K562 (cell line): ENCODE results near the gene CEL. TPM values are rescaled to one million over a fixed set of nuclear protein-coding genes. Genes with fewer than 3 reads are reported as not detected.

Experiments used
- ATAC-seq: fragments of 200-7000 bp; cut with Tn5 transposase; 3 replicates; pipeline ENCODE4 v1.9.1; 2020; ENCODE audit warnings: moderate library complexity
- BruUV-seq: library from RNA; stranded (reverse); fragments of 400-500 nt; replicated peaks from 2 replicates; lab custom pipeline; 2021; lab: Mats Ljungman, UMichigan
- CTCF ChIA-PET: fragments of 300-600 bp; formaldehyde crosslinking; extraction: SDS; loops from one replicate; lab custom pipeline; 2021; ENCODE audit warnings: low intra/inter-chr PET ratio; lab: Yijun Ruan, JAX
- POLR2A ChIA-PET: fragments of 300-600, 350-650 bp; sonication (Branson Sonifier 250); formaldehyde crosslinking; extraction: SDS; loops from one replicate; lab custom pipeline; 2021; ENCODE audit warnings: antibody characterized with exemption, inconsistent platforms; lab: Yijun Ruan, JAX
- DNase-seq, 4 experiments: peaks; one replicate each; pipeline versions ENCODE4 v3.0.0 to v3.0.0-alpha.2; 2011 to 2018; ENCODE audit warnings: low spot score in 3 of 4, mixed read lengths in 3 of 4; ENCODE audit errors: extremely low read depth in 1 of 4
- FAIRE-seq: peaks from 2 replicates; lab custom pipeline; 2011; peaks lifted over from hg19 to GRCh38; lab: Jason Lieb, UNC
- H2AFZ ChIP-seq: 2 replicates; pipeline ENCODE4 v1.6.0; 2011; ENCODE audit warnings: low read depth, low read length, control low read depth, inconsistent platforms
- H3K27ac ChIP-seq: fragments of 200-600 bp; 3 replicates; pipeline ENCODE4 v1.8.0; 2011; ENCODE audit warnings: low read depth, mild to moderate bottlenecking, control low read depth, inconsistent platforms, low read length, moderate library complexity, mixed read lengths; ENCODE audit errors: extremely low read depth
- H3K27me3 ChIP-seq, 2 experiments: fragments of 300-600 bp in 1 of 2; 2 replicates in 1 of 2; 3 replicates in 1 of 2; pipeline versions ENCODE4 v1.6.0 to v1.8.0; 2011; ENCODE audit warnings: inconsistent platforms in 2 of 2, low read length in 2 of 2, mild to moderate bottlenecking in 1 of 2, mixed read lengths in 1 of 2, moderate library complexity in 1 of 2; ENCODE audit not compliant: control insufficient read depth in 2 of 2, insufficient read depth in 2 of 2
- H3K36me3 ChIP-seq: fragments of 300-600 bp; 3 replicates; pipeline ENCODE4 v1.8.0; 2011; ENCODE audit warnings: mild to moderate bottlenecking, low read length, inconsistent platforms; ENCODE audit not compliant: control insufficient read depth, insufficient read depth
- H3K4me1 ChIP-seq, 2 experiments: fragments of 200-600 bp in 1 of 2; replicated peaks in 1 of 2; 2 replicates in 1 of 2; 3 replicates in 1 of 2; pipeline versions ENCODE4 v1.5.1 to v1.8.0; 2011; ENCODE audit warnings: inconsistent platforms in 2 of 2, low read length in 2 of 2, mild to moderate bottlenecking in 1 of 2, mixed read lengths in 1 of 2, moderate library complexity in 1 of 2; ENCODE audit not compliant: control insufficient read depth in 2 of 2, insufficient read depth in 2 of 2
- H3K4me2 ChIP-seq: 2 replicates; pipeline ENCODE4 v1.6.1; 2011; ENCODE audit warnings: low read length, control low read depth, inconsistent platforms, mixed read lengths; ENCODE audit not compliant: insufficient read depth
- H3K4me3 ChIP-seq: fragments of 200-600 bp; sonication (generic), shearing (Covaris generic); 2 replicates; pipeline ENCODE4 v1.5.1; 2016; ENCODE audit warnings: control low read depth, inconsistent platforms
- H3K79me2 ChIP-seq: fragments of 200-600 bp; 3 replicates; pipeline ENCODE4 v1.8.0; 2011; ENCODE audit warnings: low read length, inconsistent platforms; ENCODE audit not compliant: control insufficient read depth, insufficient read depth
- H3K9ac ChIP-seq, 2 experiments: 2 replicates each; pipeline versions ENCODE4 v1.6.0 to v1.6.1; 2011; ENCODE audit warnings: low read depth in 2 of 2, low read length in 2 of 2, control low read depth in 1 of 2, inconsistent platforms in 1 of 2, mild to moderate bottlenecking in 1 of 2, mixed read lengths in 1 of 2; ENCODE audit not compliant: insufficient read depth in 1 of 2
- H3K9me1 ChIP-seq: one replicate; pipeline ENCODE4 v1.6.0; 2011; ENCODE audit warnings: inconsistent platforms, mild to moderate bottlenecking, low read length, moderate library complexity; ENCODE audit not compliant: control insufficient read depth, insufficient read depth
- H3K9me3 ChIP-seq: replicated peaks from 2 replicates; pipeline ENCODE4 v1.5.1; 2011; ENCODE audit warnings: low read depth, low read length, inconsistent platforms; ENCODE audit not compliant: control insufficient read depth, insufficient read depth
- H4K20me1 ChIP-seq: replicated peaks from 2 replicates; pipeline ENCODE4 v1.6.1; 2011; ENCODE audit warnings: low read length, inconsistent platforms, mixed read lengths; ENCODE audit not compliant: control insufficient read depth, insufficient read depth
- ARID1B ChIP-seq: fragments of 450-650 bp; IDR thresholded peaks from 2 replicates; pipeline ENCODE4 v1.6.1; 2016; ENCODE audit warnings: antibody characterized with exemption, mild to moderate bottlenecking, inconsistent platforms
- ATF7 ChIP-seq: fragments of 450-650 bp; IDR thresholded peaks from 2 replicates; pipeline ENCODE4 v1.7.1; 2014; ENCODE audit warnings: mild to moderate bottlenecking, moderate library complexity
- CBFA2T3 ChIP-seq: fragments of 450-650 bp; IDR thresholded peaks from 2 replicates; pipeline ENCODE4 v1.6.1; 2017
- RAD21 ChIP-seq, 2 experiments: fragments of 250-450 bp in 1 of 2; fragments of 450-650 bp in 1 of 2; sonication (Bioruptor Pico) in 1 of 2; formaldehyde crosslinking in 1 of 2; IDR thresholded peaks in 1 of 2; conservative IDR thresholded peaks in 1 of 2; 2 replicates each; pipeline versions ENCODE4 v1.4.0 to v1.8.0; 2020 to 2022; ENCODE audit warnings: mild to moderate bottlenecking in 2 of 2, moderate library complexity in 1 of 2
- TAL1 ChIP-seq: fragments of 450-650 bp; IDR thresholded peaks from 2 replicates; pipeline ENCODE4 v1.6.1; 2016; ENCODE audit warnings: mild to moderate bottlenecking
- TCF3 ChIP-seq: sonication (generic); formaldehyde crosslinking; IDR thresholded peaks from 2 replicates; pipeline ENCODE4 v1.4.0; 2020; ENCODE audit warnings: mild to moderate bottlenecking, missing genetic modification reagents
- TCFL5 ChIP-seq: fragments of 250-450 bp; sonication (Bioruptor Pico); conservative IDR thresholded peaks from 2 replicates; pipeline ENCODE4 v1.6.1; 2021; ENCODE audit warnings: mild to moderate bottlenecking, moderate library complexity, matching md5 sums
- ZNF644 ChIP-seq: fragments of 200-800 bp; sonication (Bioruptor generic); IDR thresholded peaks from 2 replicates; pipeline ENCODE4 v1.6.1; 2016; ENCODE audit warnings: low read depth, missing genetic modification characterization, missing compliant biosample characterization
- WGBS: fragments of 100-300 bp; shearing (Covaris generic); methylation state at CpG from one replicate; pipeline ENCODE4 v1.1.6; 2016; ENCODE audit warnings: low coverage, mixed read lengths; ENCODE audit not compliant: insufficient coverage; ENCODE audit errors: missing lambda C conversion rate; 5-methylcytosine and 5-hydroxymethylcytosine counted together
- in situ Hi-C: fragments of 300-500 bp; cut with MboI; formaldehyde crosslinking; loops from 4 replicates; pipeline ENCODE4 v1.15.0; 2018; ENCODE audit warnings: inconsistent platforms, mixed read lengths
- intact Hi-C: fragments of 100-400 bp; cut with micrococcal nuclease; formaldehyde crosslinking; loops from 2 replicates; pipeline ENCODE4 v1.14.2; 2022
- polyA plus RNA-seq, 8 experiments: library from polyadenylated mRNA; depleted of rRNA in 4 of 8; stranded (reverse) in 5 of 8; unstranded in 3 of 8; fragments of >200 nt; fragmentation: Nextera tagmentation in 2 of 8; fragmentation: Illumina TruSeq in 1 of 8; extraction: Ambion mirVana in 2 of 8; extraction: Trizol in 1 of 8; gene quantifications; 2 replicates each; pipeline versions ENCODE4 v1.2.1 to v1.2.3, GENCODE V29; 2011 to 2014; ENCODE audit warnings: inconsistent platforms in 1 of 8, missing spikeins in 1 of 8
- total RNA-seq, 7 experiments: library from RNA; depleted of rRNA in 6 of 7; stranded (reverse); fragments of >200 nt in 6 of 7; fragmentation: Illumina TruSeq in 2 of 7; extraction: Trizol in 2 of 7; gene quantifications; 2 replicates each; pipeline versions ENCODE4 v1.2.1 to v1.2.3, GENCODE V29; 2011 to 2021; ENCODE audit warnings: low replicate concordance in 1 of 7
- TF ChIP-seq, protein P1 (sequence below), 2 experiments: fragments of 450-650 bp; formaldehyde crosslinking in 1 of 2; IDR thresholded peaks; 2 replicates each; pipeline versions ENCODE4 v1.4.0 to v1.6.1; 2014 to 2020; ENCODE audit warnings: mild to moderate bottlenecking in 2 of 2, borderline replicate concordance in 1 of 2, low read depth in 1 of 2
- TF ChIP-seq, protein P2 (sequence below), 3 experiments: IDR thresholded peaks in 2 of 3; conservative IDR thresholded peaks in 1 of 3; 2 replicates each; pipeline ENCODE4 v1.5.1; 2011 to 2012; ENCODE audit warnings: low read length in 3 of 3, mild to moderate bottlenecking in 3 of 3, control low read depth in 2 of 3, improper control_type of control experiment in 1 of 3, inconsistent platforms in 1 of 3, low read depth in 1 of 3, mixed read lengths in 1 of 3, moderate library complexity in 1 of 3; ENCODE audit not compliant: insufficient read depth in 2 of 3

CEL gene
- total and polyA plus RNA-seq, 9 of the 15 experiments (the other 6 are each of a cell fraction or from before 2014, with no cell fraction given) = 0.09 to 3.0 (median 0.51) TPM; not detected in 2

DNA sequence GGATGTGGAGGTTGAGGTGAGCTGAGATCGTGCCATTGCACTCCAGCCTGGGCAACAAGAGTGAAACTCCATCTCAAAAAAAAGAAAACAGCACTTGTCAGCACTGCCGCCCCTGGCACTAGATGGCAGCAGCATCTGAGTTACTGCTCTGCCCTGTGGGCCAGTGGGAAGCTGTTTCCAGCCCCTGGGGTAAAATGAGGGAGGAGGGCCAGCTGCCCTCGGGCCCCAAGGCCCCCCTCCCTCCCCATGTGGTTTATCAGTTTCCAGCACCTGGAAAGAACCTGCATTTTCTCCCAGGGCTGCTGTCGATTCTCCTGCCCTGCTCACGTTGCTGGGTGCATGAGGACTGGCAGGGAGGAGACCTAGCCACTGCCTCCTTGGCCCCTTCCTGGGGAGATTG lies 13.2 kb upstream of the CEL start:
- H3K9ac ChIP-seq = peak overlapping the region in 1 of 2 experiments; percentile 75; a peak in 1 of 4 replicates
- ATAC-seq = peak; percentile 84
- H3K79me2 ChIP-seq = no peaks in the 10 kb centered on the region
- WGBS = 30% methylated on average over 4 of the region's 5 CpGs
- H3K9me1 ChIP-seq = no peaks in the 10 kb centered on the region
- no peak overlapping the region for H3K4me2 ChIP-seq
- H3K9me3 ChIP-seq = no peaks in the 10 kb centered on the region
- no peaks in the 10 kb centered on the region for H3K27me3 ChIP-seq
- DNase-seq = peak; percentile 51 to 71 (median 62)
- H4K20me1 ChIP-seq = 0 out of 2 replicates have a peak, but pooled peaks cover 4% of the 10 kb centered on the region
- in situ Hi-C loops = no loop called here
- BruUV-seq = no TSS peak
- POLR2A ChIA-PET = no interaction called here
- FAIRE-seq = no peak
- no peak overlapping the region for H3K27ac ChIP-seq
- peaks cover 93% of the 10 kb centered on the region for H3K36me3 ChIP-seq
- H2AFZ ChIP-seq = no peak overlapping the region
- CTCF ChIA-PET = interaction anchor here (0.7 kb wide), 1 partner anchor 54 kb away, joined by 5 read pairs; no protein-coding TSS in a partner anchor
- intact Hi-C loops = no loop called here
- peaks cover 0 to 9% of the 10 kb centered on the region in 2 experiments; a peak in 2 of 5 replicates for H3K4me1 ChIP-seq
- no peak overlapping the region for H3K4me3 ChIP-seq
- TF ChIP-seq, protein P1, sequence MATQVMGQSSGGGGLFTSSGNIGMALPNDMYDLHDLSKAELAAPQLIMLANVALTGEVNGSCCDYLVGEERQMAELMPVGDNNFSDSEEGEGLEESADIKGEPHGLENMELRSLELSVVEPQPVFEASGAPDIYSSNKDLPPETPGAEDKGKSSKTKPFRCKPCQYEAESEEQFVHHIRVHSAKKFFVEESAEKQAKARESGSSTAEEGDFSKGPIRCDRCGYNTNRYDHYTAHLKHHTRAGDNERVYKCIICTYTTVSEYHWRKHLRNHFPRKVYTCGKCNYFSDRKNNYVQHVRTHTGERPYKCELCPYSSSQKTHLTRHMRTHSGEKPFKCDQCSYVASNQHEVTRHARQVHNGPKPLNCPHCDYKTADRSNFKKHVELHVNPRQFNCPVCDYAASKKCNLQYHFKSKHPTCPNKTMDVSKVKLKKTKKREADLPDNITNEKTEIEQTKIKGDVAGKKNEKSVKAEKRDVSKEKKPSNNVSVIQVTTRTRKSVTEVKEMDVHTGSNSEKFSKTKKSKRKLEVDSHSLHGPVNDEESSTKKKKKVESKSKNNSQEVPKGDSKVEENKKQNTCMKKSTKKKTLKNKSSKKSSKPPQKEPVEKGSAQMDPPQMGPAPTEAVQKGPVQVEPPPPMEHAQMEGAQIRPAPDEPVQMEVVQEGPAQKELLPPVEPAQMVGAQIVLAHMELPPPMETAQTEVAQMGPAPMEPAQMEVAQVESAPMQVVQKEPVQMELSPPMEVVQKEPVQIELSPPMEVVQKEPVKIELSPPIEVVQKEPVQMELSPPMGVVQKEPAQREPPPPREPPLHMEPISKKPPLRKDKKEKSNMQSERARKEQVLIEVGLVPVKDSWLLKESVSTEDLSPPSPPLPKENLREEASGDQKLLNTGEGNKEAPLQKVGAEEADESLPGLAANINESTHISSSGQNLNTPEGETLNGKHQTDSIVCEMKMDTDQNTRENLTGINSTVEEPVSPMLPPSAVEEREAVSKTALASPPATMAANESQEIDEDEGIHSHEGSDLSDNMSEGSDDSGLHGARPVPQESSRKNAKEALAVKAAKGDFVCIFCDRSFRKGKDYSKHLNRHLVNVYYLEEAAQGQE (IDR thresholded peaks at IDR 0.05; ENCODE audit: borderline replicate concordance) = peak; percentile 25; the same call in 1 of the 2 replicates
- TF ChIP-seq, protein P1 (CRISPR knock-in tag; IDR thresholded peaks at IDR 0.05; ENCODE audit: low read depth) = no peak
- no peak for TF ChIP-seq ATF7
- no peak for TF ChIP-seq ZNF644 (tag)
- TF ChIP-seq CBFA2T3 = peak; percentile 50
- TF ChIP-seq TCF3 (CRISPR knock-in tag) = peak; percentile 57
- peak in 1 of 2 experiments; percentile 60; a peak in 3 of 4 replicates for TF ChIP-seq RAD21 (CRISPR knock-in tag; conservative IDR thresholded peaks at IDR 0.05 in 1 of 2, IDR thresholded peaks at IDR 0.05 in 1 of 2)
- peak; percentile 53; the same call in 1 of the 2 replicates for TF ChIP-seq ARID1B
- TF ChIP-seq, protein P2, sequence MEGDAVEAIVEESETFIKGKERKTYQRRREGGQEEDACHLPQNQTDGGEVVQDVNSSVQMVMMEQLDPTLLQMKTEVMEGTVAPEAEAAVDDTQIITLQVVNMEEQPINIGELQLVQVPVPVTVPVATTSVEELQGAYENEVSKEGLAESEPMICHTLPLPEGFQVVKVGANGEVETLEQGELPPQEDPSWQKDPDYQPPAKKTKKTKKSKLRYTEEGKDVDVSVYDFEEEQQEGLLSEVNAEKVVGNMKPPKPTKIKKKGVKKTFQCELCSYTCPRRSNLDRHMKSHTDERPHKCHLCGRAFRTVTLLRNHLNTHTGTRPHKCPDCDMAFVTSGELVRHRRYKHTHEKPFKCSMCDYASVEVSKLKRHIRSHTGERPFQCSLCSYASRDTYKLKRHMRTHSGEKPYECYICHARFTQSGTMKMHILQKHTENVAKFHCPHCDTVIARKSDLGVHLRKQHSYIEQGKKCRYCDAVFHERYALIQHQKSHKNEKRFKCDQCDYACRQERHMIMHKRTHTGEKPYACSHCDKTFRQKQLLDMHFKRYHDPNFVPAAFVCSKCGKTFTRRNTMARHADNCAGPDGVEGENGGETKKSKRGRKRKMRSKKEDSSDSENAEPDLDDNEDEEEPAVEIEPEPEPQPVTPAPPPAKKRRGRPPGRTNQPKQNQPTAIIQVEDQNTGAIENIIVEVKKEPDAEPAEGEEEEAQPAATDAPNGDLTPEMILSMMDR (IDR thresholded peaks at IDR 0.05 in 2 of 3, conservative IDR thresholded peaks at IDR 0.05 in 1 of 3; ENCODE audit: insufficient read depth in 2 of 3, low read depth in 1 of 3, low read length in 3 of 3) = peak; percentile 24 to 52 (median 45); a peak in 4 of 6 replicates
- no peak for TF ChIP-seq TCFL5 (CRISPR knock-in tag)
- peak; percentile 29; the same call in 1 of the 2 replicates for TF ChIP-seq TAL1
